ENCODE data around the gene LBP.
A peak's percentile ranks its signal among the peaks of the same experiment; 100 is the strongest.
"Not testable (repeated sequence)": the region's sequence is repeated elsewhere in the genome, so short reads cannot be mapped to it uniquely, and the experiment has no call there.

Gene LBP

DNA sequence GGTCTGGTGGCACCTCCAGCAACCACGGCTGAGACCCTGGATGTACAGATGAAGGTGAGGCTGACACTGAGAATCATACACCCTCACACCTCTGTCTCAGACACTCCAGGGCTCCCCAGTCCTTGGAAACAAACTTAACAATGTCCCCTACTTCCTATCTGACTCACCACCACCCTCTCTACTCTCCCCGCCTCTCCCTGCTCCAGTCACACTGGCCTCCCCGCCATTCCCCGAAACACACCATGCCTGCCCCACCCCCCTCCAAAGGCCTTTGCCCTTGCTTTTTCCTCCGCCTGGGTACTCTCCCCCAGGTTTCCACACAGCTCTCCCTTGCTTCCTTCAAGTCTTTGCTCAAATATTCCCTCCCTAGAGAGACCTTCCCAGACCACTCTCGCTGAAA, 26.1 kb upstream of the LBP start:
- DNase-seq, result peak in 3 of 4 experiments; percentile 12 to 24 (median 22)

DNA sequence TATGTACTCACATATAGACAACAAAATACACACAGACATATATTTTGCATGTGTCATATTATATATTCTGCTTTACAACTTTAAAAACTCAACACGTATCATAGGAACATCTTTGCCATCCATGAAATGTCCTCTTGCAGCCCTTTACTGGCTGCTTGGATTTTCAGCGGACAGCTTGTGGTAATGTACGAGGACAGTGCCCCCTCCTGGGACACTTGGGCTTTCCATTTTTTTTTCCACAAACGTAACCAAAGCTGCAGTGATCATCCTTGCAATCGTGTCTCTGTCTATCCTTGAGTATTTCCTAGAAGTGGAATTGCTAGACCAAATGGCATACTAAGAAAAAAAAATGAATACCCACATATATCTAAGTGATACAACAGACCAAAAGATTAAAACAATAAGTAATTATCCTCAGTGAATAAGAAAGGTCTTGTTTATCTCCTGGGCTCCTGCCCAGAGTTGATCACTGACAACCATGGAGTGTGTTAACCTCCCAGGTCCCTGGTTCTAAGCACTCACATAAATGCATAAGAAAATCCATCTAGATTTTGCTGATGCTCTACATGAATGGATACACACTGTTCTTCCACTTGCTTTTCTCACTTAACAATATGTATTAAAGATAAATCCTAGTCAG, 24.2 kb upstream of the LBP start:
- peak; percentile 75 to 85 (median 78) for DNase-seq

DNA sequence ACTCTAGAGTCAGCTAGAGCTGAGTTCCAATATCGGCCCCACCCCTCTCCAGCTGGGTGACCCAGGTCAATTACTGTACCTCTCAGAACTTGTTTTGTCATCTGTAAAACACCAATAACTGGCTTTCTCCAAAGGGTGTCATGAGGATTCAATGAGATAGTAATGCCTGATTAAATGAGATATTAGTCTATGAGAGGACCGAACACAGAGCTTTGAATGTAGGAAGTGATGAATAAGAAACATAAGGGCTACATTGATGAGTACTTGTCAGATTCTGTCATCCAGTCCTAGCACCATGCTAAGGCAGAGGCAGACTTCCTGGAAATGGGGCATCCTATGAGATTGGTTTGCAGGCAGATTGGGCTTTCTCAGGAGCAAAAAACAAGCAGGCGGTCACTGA, 22.1 kb upstream of the LBP start:
- no peak for DNase-seq

DNA sequence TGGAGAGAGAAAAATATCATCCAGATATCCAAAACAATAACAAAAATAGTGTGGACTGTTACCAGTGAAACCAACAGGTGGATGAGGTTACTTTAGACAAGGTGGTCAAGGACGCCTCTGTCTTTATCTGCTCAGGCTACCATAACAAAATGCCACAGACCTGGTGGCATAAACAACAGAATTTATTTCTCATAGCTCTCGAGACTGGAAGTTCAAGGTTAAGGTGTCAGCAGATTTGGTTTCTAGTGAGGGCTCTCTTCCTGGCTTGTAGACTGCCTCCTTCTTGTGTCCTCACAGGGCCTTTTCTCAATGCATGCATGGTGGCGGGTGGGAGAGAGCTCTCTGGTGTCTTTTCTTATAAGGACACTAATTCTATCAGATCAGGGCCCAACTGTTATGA, 21.1 kb upstream of the LBP start:
- DNase-seq, result no peak

DNA sequence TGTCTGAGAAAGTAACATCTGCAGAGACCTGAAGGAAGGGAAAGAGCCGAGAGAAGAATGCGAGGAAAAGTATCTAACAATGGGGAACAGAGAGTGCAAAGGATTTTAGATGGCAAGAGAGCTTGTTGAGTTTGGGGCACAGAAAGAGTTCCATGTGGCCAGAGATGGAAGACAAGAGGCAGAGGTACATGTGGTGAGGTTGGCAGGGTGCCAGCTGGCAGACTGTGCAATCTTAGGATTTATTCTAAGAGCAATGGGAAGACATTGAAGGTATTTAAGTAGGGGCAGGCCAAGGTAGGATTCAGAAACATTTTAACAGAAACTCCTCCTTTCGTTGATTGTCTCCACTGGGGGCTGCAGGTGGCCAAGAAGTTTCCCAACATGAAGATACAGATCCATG, 20.4 kb upstream of the LBP start:
- DNase-seq, result no peak

DNA sequence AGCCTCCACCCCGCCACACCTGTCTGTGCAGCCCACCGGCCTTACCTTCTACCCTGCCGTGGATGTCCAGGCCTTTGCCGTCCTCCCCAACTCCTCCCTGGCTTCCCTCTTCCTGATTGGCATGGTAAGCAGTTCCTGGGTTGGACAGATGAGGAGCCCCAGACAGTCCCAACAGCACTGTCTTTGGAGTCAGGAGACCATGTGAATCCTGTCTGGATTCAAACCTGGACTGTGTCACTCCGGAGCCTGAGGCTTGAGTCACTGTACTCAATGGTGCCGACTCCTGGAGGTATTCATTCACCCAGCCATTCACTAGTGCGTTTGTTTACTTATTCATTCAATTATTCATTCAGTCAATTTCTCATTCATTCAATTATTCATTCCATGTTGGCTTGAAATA, 20.0 kb upstream of the LBP start:
- DNase-seq, result no peak

DNA sequence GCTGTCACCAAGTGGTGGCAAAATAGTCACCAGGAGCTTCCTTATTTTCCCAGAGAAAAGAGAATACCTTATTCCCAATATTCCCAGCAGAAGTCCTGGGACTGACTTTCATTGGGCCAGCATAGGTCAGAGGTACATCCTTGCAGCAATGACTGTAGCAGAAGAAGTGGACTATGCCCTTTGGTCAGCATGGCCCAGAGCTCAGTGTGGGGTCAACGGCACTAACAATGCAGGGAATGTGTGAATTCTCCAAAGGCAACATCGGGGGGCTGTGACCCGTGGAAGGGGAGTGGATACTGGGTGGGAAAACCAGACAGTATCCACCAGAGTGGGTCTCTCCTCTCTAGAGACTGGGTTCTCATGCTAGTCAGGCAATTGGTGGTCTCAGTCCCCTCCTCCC, 15.6 kb upstream of the LBP start:
- DNase-seq, result no peak

DNA sequence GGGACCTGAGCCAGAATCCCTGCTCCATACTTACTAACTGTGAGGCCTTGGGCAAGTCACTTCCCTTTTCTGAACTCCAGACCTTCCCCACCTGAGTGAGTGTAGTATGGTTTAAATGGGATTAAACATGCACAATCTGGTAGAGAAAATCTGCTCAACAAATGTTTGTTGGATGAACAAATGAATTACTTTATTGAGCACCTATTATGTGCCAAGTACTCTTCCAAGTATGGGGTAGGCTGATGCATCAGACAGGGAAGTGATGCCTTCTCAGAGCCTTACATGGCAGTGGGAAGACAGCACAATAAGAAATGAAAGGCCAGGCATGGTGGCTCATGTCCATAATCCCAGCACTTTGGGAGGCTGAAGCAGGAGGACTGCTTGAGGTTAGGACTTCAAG, 15.0 kb upstream of the LBP start:
- no peak for DNase-seq

DNA sequence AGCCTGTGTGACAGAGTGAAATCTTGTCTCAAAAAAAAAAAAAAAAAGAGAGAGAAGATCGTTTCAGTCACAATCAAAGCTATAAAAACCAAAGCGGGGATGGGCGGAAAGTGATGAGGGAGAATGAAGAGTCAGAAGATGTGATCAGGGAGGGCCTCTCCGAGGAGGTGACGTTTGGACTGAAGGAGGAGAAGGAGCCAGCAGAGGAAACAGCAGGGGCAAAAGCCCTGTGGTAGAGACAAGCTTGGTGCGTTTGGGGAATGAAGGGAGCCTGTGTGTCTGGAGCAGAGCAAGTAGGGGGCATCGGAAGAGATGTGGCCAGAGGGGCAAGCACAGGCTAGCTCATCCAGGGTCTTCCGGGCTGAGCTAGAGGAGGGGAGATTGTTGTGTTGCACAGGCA, 14.5 kb upstream of the LBP start:
- DNase-seq, result no peak

DNA sequence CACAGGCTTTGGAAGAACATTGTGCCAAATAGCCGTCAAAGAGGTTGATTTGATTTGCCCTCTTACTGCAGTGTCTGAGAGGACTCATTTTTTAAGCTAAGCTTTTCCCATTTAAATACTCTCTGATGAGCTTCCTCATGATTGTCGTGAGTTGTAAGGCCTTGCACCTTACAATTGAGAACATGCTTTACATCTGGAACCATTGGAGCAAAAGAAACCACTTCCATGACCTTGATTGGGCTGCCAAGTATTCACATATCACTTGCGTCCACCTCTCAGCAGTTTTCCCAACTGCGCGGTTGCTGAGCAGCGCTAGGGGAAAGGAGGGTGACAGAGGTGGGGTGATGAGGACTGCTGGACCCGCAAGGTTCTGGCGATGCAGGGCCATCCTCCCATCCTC, 12.3 kb upstream of the LBP start:
- no peak for DNase-seq

DNA sequence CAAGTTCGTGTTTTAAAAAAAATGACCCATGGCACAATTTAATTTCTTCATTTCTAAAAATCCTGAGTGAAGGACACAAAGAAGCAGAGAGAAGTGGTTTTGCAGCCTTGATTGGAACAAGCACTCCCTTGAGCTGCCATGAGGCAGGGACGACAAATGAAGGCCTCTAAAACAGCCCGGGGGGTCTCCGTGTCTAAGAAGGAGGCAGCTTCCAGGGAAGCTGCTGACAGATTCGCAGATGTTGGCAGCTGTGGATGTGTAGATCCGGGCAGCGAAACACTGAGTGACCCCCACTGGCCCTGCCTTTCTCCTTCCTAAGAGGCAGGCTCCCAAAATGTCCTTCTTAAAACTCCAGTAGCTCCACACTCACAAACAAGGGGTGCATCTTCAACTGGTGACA, 9.6 kb upstream of the LBP start:
- no peak for DNase-seq

DNA sequence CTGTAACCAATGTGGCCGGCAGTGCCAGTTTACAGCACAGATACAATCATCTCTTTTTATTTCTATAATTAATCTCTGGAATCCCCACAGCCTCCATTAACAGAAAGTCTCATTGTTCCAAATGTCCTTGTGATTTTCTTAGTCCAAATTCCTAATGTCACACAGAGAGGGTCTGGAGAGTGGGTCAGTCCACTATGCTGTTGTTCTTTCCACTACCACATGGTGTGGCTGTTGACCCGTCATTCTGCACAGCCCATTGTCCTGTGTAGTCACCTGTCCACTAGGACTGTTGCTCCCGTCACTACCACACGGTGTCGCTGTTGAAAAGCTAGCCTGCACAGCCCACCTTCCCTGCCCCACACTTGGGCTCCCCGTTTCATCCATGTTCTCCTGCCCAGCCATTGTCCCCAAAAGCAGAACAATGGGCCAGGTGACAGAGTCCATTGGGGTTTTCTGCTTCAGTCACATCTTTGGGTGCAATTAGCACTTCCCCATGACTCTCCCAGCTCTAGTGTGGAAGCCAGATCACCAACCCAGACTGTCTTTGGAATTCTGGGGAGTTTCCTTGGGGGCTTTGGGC, 8.6 kb upstream of the LBP start:
- DNase-seq, result peak; percentile 29 to 55 (median 33)

DNA sequence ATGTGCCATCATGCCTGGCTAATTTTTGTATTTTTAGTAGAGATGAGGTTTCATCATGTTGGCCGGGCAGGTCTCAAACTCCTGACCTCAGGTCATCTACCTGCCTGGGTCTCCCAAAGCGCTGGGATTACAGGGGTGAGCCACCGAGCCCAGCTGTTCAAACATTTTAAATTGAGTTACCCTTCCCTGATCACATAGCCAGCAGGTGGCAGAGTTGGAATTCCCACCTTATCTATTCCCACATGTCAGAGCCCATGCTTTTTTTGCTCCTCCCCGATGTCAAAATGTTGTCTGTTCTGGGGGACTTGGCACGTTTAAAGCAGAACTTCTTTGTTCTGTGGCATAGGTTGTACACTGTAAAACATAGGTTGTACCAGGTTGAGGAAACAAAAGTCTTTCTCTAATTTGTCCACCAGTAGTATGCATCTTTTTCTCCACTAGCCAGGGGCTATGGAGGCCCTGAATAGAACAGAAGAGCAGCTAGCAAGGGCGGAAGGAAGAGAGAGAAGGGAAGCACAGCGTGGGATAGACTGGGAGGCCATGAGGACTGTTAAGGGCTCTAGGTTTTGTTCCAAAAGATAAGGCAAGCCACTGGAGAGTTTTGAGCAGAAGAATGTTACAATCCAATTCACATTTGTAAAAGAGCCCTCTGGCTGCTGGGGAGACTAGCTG, 7.3 kb upstream of the LBP start:
- DNase-seq, result no peak

DNA sequence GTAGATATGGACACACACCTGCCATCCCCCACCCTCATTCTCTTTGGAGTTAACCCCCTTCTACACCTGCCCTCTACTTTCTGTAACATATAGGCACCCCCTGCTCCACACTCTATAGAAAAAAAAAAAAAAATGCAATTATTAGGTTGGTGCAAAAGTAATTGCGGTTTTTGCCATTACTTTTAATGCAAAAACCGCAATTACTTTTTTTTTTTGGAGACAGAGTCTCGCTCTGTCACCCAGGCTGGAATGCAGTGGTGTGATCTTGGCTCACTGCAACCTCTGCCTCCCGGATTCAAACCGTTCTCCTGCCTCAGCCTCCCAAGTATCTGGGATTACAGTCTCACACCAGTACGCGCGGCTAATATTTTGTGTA, 6.8 kb upstream of the LBP start:
- DNase-seq, result not testable (repeated sequence)

DNA sequence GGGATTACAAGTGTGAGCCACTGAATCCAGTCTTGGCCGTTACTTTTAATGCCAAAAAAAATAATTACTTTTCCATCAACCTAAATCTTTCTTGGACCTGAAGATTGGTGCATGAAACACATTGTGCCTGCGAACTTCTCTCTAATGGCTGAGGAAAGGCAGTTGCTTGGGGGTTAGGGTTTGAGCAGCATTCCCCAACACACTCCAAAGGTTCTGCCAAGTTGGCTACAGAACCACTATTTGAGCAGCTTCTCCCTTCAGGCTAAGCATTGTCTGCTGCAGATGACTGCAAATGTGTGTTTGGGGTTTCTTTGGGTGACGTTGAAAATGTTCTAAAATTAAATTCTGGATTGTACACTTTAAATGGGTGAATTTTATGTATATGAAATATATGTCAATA, 6.3 kb upstream of the LBP start:
- DNase-seq, result no peak

DNA sequence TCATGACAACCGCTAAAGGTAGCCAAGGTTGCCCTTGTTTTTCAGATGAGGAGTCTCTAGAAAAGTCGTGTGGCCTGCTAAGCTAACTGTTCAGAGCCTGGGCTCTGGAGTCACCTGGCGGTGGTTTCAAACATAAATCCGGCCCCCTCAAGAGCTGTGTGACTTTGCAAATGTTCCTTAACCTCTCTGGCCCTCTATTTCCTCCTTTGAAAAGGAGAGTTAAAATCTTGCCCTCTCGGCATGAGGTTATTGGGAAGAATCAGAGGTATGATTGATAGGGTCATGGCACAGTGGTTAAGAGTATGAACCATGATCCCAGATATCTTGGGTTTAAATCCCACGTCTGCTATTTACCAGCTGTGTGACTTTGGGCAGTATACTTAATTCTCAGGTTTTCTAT, 5.6 kb upstream of the LBP start:
- DNase-seq, result no peak

DNA sequence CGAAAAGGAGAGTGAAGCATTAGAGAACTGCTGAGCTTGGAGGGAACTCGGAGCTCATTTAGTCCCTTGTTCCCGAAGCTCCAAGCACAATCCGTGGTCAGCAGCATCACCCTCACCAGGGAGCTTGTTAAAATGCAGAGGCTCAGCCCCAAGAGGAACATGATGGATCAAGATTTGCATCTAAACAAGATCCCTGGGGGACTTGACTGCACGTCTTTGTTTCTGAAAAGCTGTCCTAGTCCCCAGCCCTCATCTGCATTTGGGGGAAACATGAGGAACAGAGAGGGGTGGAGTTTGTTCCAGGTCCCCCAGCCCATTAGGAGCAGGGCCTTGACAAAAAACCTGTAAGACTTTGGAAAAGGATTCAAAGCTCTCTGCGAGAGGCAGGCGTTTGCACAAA, 4.1 kb upstream of the LBP start:
- no peak for DNase-seq

DNA sequence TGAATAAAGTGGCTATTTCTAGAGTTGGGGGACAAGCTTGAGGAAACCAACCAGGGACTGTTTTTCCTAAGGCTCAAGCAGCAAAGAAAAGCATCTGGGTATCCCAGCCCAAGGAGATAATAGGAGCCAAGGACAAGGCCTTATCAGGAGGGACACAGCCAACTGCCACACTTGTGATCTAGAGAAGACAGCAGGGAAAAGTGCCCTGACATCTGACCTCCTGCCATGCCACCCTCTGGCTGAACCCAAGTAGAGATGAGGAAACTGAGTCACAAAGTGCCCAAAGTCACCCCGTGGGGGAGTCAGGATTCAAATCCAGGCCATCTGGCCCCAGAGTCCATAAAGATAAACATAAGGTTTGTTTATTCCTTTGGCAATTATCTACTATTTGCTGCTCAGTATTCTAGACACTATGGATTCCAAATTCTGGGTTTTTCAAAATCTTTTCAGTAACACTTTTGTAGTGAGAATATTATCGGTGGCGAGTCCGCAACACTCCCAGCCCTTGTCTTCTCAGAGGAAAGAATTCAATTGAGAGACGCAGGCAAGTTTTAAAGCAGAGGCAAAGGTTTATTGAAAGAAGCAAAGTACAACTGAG, 3.5 kb upstream of the LBP start:
- DNase-seq, result no peak

DNA sequence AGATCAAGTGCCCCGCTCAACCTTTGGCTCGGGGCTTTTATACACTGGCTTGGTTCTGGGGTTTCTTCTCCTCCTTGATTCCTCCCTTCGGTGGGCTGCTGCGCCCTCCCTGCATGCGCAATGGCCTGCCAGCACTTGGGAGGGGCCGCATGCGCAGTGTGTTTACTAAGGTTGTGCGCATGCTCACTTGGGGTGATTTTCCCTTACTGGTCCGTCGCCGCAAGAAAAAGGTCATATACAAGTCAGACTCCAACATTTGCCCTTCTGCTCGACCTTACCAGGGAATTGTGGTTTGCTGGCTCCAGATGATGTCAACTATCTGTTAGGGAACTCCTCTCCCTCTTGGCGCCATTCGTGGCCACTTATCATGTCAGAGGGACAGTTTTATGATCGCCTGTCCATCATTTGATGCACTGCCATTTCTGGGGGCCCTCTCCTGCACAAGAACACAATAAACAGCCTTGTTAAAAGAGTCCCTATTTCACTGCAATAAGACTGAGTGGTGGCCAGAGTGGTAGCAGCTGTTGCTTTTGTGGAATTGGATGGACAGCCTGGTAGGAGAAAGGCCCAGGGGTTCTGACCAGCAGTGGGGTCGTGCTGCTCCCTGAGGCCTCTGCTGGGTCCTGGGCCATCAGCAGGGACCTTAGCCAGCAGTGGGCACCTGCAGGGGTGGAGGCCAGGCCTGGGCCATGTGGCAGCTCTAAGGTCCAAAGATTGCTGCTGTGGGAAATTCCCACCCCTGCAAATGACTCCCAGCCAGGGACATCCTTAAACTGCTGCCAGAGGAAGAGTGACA, 2.8 kb upstream of the LBP start:
- DNase-seq, result no peak

DNA sequence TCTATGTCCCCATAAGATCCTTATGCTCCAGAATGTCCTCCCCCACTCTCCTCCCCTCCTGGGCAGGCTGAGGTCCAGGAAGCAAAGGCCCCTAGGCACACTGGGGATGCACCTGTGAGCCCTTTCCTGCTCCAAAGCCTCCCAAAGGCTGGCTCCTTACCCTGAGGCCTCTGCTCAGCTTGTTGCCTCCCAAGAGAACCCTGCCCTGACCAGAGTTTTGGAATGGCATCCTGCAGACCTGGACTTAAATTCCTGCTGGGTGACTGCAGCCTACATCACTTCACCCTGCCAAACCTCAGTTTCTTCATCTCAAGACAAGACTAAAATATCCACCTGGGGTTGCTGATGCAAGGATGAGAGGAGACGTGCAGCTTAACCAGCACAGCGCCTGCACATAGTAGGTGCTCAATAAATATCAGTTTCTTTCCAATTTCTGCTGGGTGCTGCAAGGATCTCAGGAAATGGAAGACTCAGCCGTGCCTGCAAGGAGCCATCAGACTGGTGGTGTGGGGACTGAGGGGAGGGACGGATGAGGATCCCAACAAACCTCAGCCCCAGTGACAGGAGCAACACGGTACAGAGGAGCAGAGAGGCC, 2.1 kb upstream of the LBP start:
- DNase-seq, result no peak

DNA sequence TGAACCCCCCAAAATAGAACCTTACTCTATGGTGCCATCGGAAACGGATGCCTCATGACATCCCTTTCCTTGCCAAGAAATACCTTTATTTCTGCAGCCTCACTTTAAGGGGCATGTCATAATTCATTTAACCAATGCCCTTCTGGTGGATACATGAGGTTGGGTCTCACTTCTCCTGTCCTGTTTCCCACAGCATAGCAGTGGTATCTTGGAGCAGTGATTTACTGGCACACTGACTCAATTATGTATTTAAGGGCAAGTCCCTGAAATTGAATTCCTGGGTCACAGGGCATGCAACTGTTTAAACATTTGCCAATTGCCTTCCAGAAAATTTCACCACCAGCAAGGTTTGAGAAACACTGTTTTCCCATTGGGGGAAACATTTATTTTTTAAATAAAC, 639 bp upstream of the LBP start:
- DNase-seq, result no peak

DNA sequence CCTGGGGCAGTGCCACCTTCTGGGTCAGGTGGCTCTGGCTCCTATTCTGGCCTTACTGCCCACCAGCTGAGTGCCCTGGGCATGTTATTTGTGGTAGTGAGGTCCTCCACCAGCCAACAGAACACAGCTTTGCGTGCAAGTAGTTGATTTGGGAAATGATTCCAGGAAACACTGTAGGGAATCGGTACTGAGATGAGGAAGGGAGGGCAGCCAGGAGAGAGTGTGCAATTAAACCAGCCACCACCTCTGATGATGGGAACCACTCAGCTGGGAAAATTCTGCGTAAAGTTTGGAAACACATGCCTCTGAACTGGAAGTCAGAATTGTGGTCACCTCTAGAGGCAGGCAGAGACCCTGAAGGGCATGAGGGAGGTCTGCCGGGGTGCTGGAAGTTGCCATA, 459 bp downstream of the LBP start:
- no peak for DNase-seq

DNA sequence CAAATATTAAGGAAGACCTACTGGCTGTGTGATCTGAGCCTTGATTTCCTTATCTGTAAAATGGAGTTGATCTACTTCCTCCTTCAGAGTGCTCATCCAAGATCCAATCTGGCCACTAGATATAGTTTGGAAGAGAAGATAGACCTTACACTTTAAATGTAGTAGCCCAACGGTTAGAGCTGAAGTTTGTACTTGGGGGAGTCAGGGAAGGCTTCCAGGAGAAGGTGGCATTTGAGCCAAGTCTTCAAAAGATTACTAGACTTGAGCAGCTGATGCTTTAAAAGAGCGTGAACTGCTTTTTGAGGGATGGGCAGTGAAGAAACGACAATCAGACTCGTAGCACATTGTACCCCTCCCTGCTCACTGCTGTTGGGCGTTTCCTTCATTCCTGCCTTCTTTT, 3.6 kb downstream of the LBP start:
- DNase-seq, result no peak

Data from suppressor macrophage (primary cell).